Activated naive CD4-positive, alpha-beta T cell treated with anti-CD3 and anti-CD28 coated beads for 36 hours (primary cell): Measurements from ENCODE around the gene OIP5. TPM values are rescaled to one million over a fixed set of nuclear protein-coding genes. Genes with fewer than 3 reads are reported as not detected.
"Not testable (repeated sequence)": the region's sequence is repeated elsewhere in the genome, so short reads cannot be mapped to it uniquely, and the experiment has no call there.

Experiments used
- CTCF ChIA-PET: fragments of 350-600 bp; sonication (Branson Sonifier 250); formaldehyde crosslinking; loops from one replicate; lab custom pipeline; 2021; ENCODE audit warnings: antibody characterized with exemption; lab: Charles Lee
- DNase-seq: peaks from one replicate; pipeline ENCODE4 v3.0.0-alpha.2; 2020
- H3K27ac Mint-ChIP-seq: one replicate; pipeline ENCODE4 v1.8.0; 2021; ENCODE audit warnings: mild to moderate bottlenecking, mixed read lengths
- H3K27me3 Mint-ChIP-seq: one replicate; pipeline ENCODE4 v1.8.0; 2021; ENCODE audit warnings: low read depth, mixed read lengths
- H3K36me3 Mint-ChIP-seq: one replicate; pipeline ENCODE4 v1.8.0; 2021; ENCODE audit warnings: low read depth, mixed read lengths
- H3K4me1 Mint-ChIP-seq: one replicate; pipeline ENCODE4 v1.8.0; 2021; ENCODE audit warnings: low read depth, mixed read lengths
- H3K4me3 Mint-ChIP-seq: one replicate; pipeline ENCODE4 v1.8.0; 2021; ENCODE audit warnings: mild to moderate bottlenecking, moderate library complexity, mixed read lengths
- H3K9me3 Mint-ChIP-seq: one replicate; pipeline ENCODE4 v1.8.0; 2021; ENCODE audit warnings: mixed read lengths
- intact Hi-C: fragments of 100-400 bp; cut with micrococcal nuclease; formaldehyde crosslinking; loops from one replicate; pipeline ENCODE4 v1.15.1; 2023
- total RNA-seq, 2 experiments: library from RNA; stranded (reverse); gene quantifications; one replicate each; pipeline ENCODE4 v1.2.3, GENCODE V29; 2021

The OIP5 gene
- total RNA-seq, 2 experiments from 2014 or later, result 9.5 to 10.7 TPM

GRCh38 chr15:41292521-41292920, 39.9 kb downstream of the OIP5 start:
- intact Hi-C loops, result no loop called here
- peak overlapping the region; percentile 30 for H3K27ac Mint-ChIP-seq
- DNase-seq, result no peak
- peaks cover 30% of the 10 kb centered on the region for H3K36me3 Mint-ChIP-seq
- H3K27me3 Mint-ChIP-seq, result no peaks in the 10 kb centered on the region
- H3K9me3 Mint-ChIP-seq, result no peaks in the 10 kb centered on the region
- CTCF ChIA-PET, result no interaction called here
- H3K4me1 Mint-ChIP-seq, result peaks cover 18% of the 10 kb centered on the region
- no peak overlapping the region for H3K4me3 Mint-ChIP-seq

- intact Hi-C loops, result no loop called here
- Mint-ChIP-seq H3K4me3 (no peak overlapping the region), H3K36me3 (peaks cover 44% of the 10 kb centered on the region), H3K9me3 (no peaks in the 10 kb centered on the region), H3K4me1 (peaks cover 28% of the 10 kb centered on the region), H3K27me3 (no peaks in the 10 kb centered on the region), H3K27ac (no peak overlapping the region)
- CTCF ChIA-PET, result interaction anchor here (0.6 kb wide), 1 partner anchor 17 kb away, joined by 3 read pairs; no protein-coding TSS in a partner anchor
- DNase-seq, result no peak
Observed at GRCh38 chr15:41291065-41291631, 41.2 kb downstream of the OIP5 start.

GRCh38 chr15:41289953-41290352, 42.4 kb downstream of the OIP5 start:
- intact Hi-C loops, result loop anchor here (5.0 kb wide), 1 partner anchor 348 kb away; no protein-coding TSS in a partner anchor
- H3K4me3 Mint-ChIP-seq, result no peak overlapping the region
- DNase-seq, result no peak
- H3K4me1 Mint-ChIP-seq, result peaks cover 39% of the 10 kb centered on the region
- H3K27me3 Mint-ChIP-seq, result no peaks in the 10 kb centered on the region
- H3K9me3 Mint-ChIP-seq, result no peaks in the 10 kb centered on the region
- peaks cover 53% of the 10 kb centered on the region for H3K36me3 Mint-ChIP-seq
- no peak overlapping the region for H3K27ac Mint-ChIP-seq
- CTCF ChIA-PET, result interaction anchor here (0.7 to 1.2 kb wide), 3 partner anchors 10 to 387 kb away, joined by 3 to 4 read pairs (median 3); no protein-coding TSS in a partner anchor

GRCh38 chr15:41288464-41288863, 43.9 kb downstream of the OIP5 start:
- H3K4me1 Mint-ChIP-seq, result peaks cover 44% of the 10 kb centered on the region
- H3K36me3 Mint-ChIP-seq, result peaks cover 55% of the 10 kb centered on the region
- DNase-seq, result no peak
- no peak overlapping the region for H3K4me3 Mint-ChIP-seq
- intact Hi-C loops, result loop anchor here (5.0 kb wide), 1 partner anchor 346 kb away; no protein-coding TSS in a partner anchor
- H3K27ac Mint-ChIP-seq, result peak overlapping the region; percentile 30
- no peaks in the 10 kb centered on the region for H3K9me3 Mint-ChIP-seq
- no peaks in the 10 kb centered on the region for H3K27me3 Mint-ChIP-seq
- CTCF ChIA-PET, result interaction anchor here (0.9 to 1.1 kb wide), 2 partner anchors 35 to 44 kb away, joined by 3 read pairs; partner anchors contain the start of genes NUSAP1 and OIP5

GRCh38 chr15:41286665-41287333, 45.6 kb downstream of the OIP5 start:
- Mint-ChIP-seq H3K9me3 (no peaks in the 10 kb centered on the region), H3K36me3 (peaks cover 50% of the 10 kb centered on the region), H3K27ac (no peak overlapping the region), H3K4me1 (peaks cover 54% of the 10 kb centered on the region), H3K4me3 (no peak overlapping the region), H3K27me3 (no peaks in the 10 kb centered on the region)
- DNase-seq, result no peak
- intact Hi-C loops, result loop anchor here (5.0 kb wide), 1 partner anchor 344 kb away; no protein-coding TSS in a partner anchor
- CTCF ChIA-PET, result interaction anchor here (0.7 kb wide), 1 partner anchor 56 kb away, joined by 3 read pairs; the partner anchor contains the start of gene CHP1

GRCh38 chr15:41285285-41285684, 47.1 kb downstream of the OIP5 start:
- Mint-ChIP-seq H3K4me3 (peak overlapping the region; percentile 99), H3K27me3 (no peaks in the 10 kb centered on the region), H3K36me3 (peaks cover 43% of the 10 kb centered on the region), H3K9me3 (no peaks in the 10 kb centered on the region), H3K4me1 (peaks cover 46% of the 10 kb centered on the region), H3K27ac (peak overlapping the region; percentile 96)
- intact Hi-C loops, result loop anchor here (5.0 kb wide), 1 partner anchor 343 kb away; no protein-coding TSS in a partner anchor
- no peak for DNase-seq
- CTCF ChIA-PET, result no interaction called here

GRCh38 chr15:41284427-41285177, 47.8 kb downstream of the OIP5 start:
- CTCF ChIA-PET, result no interaction called here
- intact Hi-C loops, result loop anchor here (5.0 kb wide), 4 partner anchors 118 to 377 kb away; partner anchors contain the start of genes NDUFAF1 and RTF1
- peak overlapping the region; percentile 99 for H3K4me3 Mint-ChIP-seq
- no peaks in the 10 kb centered on the region for H3K27me3 Mint-ChIP-seq
- no peak for DNase-seq
- peak overlapping the region; percentile 96 for H3K27ac Mint-ChIP-seq
- H3K36me3 Mint-ChIP-seq, result peaks cover 43% of the 10 kb centered on the region
- H3K9me3 Mint-ChIP-seq, result no peaks in the 10 kb centered on the region
- peaks cover 45% of the 10 kb centered on the region for H3K4me1 Mint-ChIP-seq

GRCh38 chr15:41283653-41284426, 48.6 kb downstream of the OIP5 start:
- Mint-ChIP-seq H3K4me3 (peak overlapping the region; percentile 99), H3K27ac (peak overlapping the region; percentile 97), H3K27me3 (no peaks in the 10 kb centered on the region), H3K4me1 (peaks cover 45% of the 10 kb centered on the region), H3K36me3 (peaks cover 43% of the 10 kb centered on the region), H3K9me3 (no peaks in the 10 kb centered on the region)
- peak; percentile 99 for DNase-seq
- intact Hi-C loops, result loop anchor here (1.0 to 5.0 kb wide), 8 partner anchors 48 to 377 kb away; partner anchors contain the start of genes CHAC1, CHP1, INO80 and ITPKA
- CTCF ChIA-PET, result interaction anchor here (1.6 kb wide), 1 partner anchor 53 kb away, joined by 5 read pairs; the partner anchor contains the start of genes CHP1 and EXD1

GRCh38 chr15:41282980-41283652, 49.3 kb downstream of the OIP5 start:
- peak overlapping the region; percentile 99 for H3K4me3 Mint-ChIP-seq
- H3K4me1 Mint-ChIP-seq, result peaks cover 39% of the 10 kb centered on the region
- peaks cover 36% of the 10 kb centered on the region for H3K36me3 Mint-ChIP-seq
- DNase-seq, H3K27me3 Mint-ChIP-seq, H3K9me3 Mint-ChIP-seq: not testable (repeated sequence)
- CTCF ChIA-PET, result interaction anchor here (1.5 to 1.6 kb wide), 2 partner anchors 48 to 52 kb away, joined by 3 to 5 read pairs; partner anchors contain the start of genes CHP1 and EXD1
- H3K27ac Mint-ChIP-seq, result peak overlapping the region; percentile 97
- intact Hi-C loops, result loop anchor here (1.0 to 5.0 kb wide), 8 partner anchors 49 to 376 kb away; partner anchors contain the start of genes CHAC1, CHP1, INO80 and ITPKA

GRCh38 chr15:41282436-41282835, 50.0 kb downstream of the OIP5 start:
- CTCF ChIA-PET, result interaction anchor here (1.5 to 1.6 kb wide), 2 partner anchors 49 to 51 kb away, joined by 3 to 5 read pairs; partner anchors contain the start of genes CHP1 and EXD1
- Mint-ChIP-seq H3K4me3 (peak overlapping the region; percentile 99), H3K4me1 (peaks cover 35% of the 10 kb centered on the region), H3K27ac (peak overlapping the region; percentile 97), H3K36me3 (peaks cover 31% of the 10 kb centered on the region)
- H3K9me3 Mint-ChIP-seq, H3K27me3 Mint-ChIP-seq, DNase-seq: not testable (repeated sequence)
- intact Hi-C loops, result loop anchor here (5.0 kb wide), 3 partner anchors 120 to 375 kb away; partner anchors contain the start of genes NDUFAF1 and RTF1
